ENCODE measurements around the gene PPARD. TPM values are rescaled to one million over a fixed set of nuclear protein-coding genes. Genes with fewer than 3 reads are reported as not detected.
A peak's percentile ranks its signal among the peaks of the same experiment; 100 is the strongest.

PPARD gene
- total and polyA plus RNA-seq, 2 of the 13 experiments (the other 11 are each of a cell fraction or from before 2014, with no cell fraction given) = 6.1 to 13.3 TPM

DNA sequence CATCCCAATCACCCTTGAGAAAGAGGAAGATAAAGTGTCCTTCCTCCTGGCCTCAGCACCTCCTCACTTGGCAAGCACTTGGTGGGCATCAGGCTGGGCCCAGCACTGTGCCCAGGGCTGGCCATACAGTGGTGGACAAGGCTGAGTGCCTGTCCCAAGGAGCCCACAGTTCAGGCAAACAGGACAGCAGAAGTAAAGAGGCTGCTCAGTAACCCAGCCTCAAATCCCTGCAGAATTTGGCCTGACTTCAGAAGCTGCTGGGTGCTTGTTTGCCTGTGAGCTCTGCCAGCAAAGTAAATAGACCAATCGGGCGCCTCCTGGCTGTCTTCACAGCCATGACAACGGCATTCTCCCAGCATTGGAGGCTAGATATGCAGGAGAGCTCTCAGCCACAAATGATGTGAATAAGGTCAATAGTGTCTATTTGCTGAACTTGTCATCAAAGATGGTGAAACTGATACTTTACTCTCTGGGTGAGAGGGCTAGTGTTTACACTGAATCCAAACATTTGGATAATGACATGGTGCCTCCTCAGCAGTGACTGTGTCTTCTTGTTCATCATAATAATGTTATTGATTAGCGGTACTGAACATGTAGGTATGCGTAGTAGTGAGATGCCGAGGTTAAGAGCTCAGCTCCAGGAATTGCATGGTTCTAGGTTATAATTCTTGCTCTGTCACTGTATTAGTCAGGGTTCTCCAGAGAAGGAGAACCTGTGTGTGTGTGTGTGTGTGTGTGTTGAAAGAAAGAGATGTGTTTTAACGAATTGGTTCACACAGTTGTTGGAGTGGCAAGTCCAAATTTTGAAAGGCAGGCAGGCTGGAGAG lies 72.9 kb downstream of the PPARD start (continued):
- TF ChIP-seq THRA (CRISPR knock-in tag; IDR thresholded peaks at IDR 0.05; ENCODE audit: borderline replicate concordance) = peak; percentile 92
- peak; percentile 67; the same call in 1 of the 2 replicates for TF ChIP-seq ZNF343 (CRISPR knock-in tag; IDR thresholded peaks at IDR 0.05)
- peak; percentile 84 for TF ChIP-seq ZNF124 (CRISPR knock-in tag; IDR thresholded peaks at IDR 0.05)
- peak; percentile 81 for TF ChIP-seq LCORL (IDR thresholded peaks at IDR 0.05)
- TF ChIP-seq LCORL (CRISPR knock-in tag; IDR thresholded peaks at IDR 0.05) = peak; percentile 98
- TF ChIP-seq GPN1 (CRISPR knock-in tag; IDR thresholded peaks at IDR 0.05; ENCODE audit: borderline replicate concordance) = no peak
- peak; percentile 86; the same call in 1 of the 2 replicates for TF ChIP-seq ZFP36L1 (CRISPR knock-in tag; IDR thresholded peaks at IDR 0.05)
- peak; percentile 98 for TF ChIP-seq ZNF205 (CRISPR knock-in tag; IDR thresholded peaks at IDR 0.05)
- TF ChIP-seq, protein P1, sequence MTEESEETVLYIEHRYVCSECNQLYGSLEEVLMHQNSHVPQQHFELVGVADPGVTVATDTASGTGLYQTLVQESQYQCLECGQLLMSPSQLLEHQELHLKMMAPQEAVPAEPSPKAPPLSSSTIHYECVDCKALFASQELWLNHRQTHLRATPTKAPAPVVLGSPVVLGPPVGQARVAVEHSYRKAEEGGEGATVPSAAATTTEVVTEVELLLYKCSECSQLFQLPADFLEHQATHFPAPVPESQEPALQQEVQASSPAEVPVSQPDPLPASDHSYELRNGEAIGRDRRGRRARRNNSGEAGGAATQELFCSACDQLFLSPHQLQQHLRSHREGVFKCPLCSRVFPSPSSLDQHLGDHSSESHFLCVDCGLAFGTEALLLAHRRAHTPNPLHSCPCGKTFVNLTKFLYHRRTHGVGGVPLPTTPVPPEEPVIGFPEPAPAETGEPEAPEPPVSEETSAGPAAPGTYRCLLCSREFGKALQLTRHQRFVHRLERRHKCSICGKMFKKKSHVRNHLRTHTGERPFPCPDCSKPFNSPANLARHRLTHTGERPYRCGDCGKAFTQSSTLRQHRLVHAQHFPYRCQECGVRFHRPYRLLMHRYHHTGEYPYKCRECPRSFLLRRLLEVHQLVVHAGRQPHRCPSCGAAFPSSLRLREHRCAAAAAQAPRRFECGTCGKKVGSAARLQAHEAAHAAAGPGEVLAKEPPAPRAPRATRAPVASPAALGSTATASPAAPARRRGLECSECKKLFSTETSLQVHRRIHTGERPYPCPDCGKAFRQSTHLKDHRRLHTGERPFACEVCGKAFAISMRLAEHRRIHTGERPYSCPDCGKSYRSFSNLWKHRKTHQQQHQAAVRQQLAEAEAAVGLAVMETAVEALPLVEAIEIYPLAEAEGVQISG (CRISPR knock-in tag; IDR thresholded peaks at IDR 0.05) = peak; percentile 79
- TF ChIP-seq MIXL1 (CRISPR knock-in tag; IDR thresholded peaks at IDR 0.05) = peak; percentile 98
- TF ChIP-seq FOXP1 (IDR thresholded peaks at IDR 0.05) = peak; percentile 87
- TF ChIP-seq FOXP1 (CRISPR knock-in tag; IDR thresholded peaks at IDR 0.05) = peak; percentile 97
- peak; percentile 89 for TF ChIP-seq ZFP1 (CRISPR knock-in tag; IDR thresholded peaks at IDR 0.05)
- TF ChIP-seq, protein P2, sequence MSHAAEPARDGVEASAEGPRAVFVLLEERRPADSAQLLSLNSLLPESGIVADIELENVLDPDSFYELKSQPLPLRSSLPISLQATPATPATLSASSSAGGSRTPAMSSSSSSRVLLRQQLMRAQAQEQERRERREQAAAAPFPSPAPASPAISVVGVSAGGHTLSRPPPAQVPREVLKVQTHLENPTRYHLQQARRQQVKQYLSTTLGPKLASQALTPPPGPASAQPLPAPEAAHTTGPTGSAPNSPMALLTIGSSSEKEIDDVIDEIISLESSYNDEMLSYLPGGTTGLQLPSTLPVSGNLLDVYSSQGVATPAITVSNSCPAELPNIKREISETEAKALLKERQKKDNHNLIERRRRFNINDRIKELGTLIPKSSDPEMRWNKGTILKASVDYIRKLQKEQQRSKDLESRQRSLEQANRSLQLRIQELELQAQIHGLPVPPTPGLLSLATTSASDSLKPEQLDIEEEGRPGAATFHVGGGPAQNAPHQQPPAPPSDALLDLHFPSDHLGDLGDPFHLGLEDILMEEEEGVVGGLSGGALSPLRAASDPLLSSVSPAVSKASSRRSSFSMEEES (CRISPR knock-in tag; IDR thresholded peaks at IDR 0.05) = peak; percentile 78
- TF ChIP-seq ZSCAN9 (CRISPR knock-in tag; IDR thresholded peaks at IDR 0.05; ENCODE audit: borderline replicate concordance) = 0 out of 2 replicates have a peak, but pooled peaks have one; percentile 85
- peak; percentile 67; the same call in 1 of the 2 replicates for TF ChIP-seq ATF7 (IDR thresholded peaks at IDR 0.05)
- TF ChIP-seq ATF7 (CRISPR knock-in tag; IDR thresholded peaks at IDR 0.05) = peak; percentile 50; the same call in 1 of the 2 replicates
- TF ChIP-seq ZSCAN20 (CRISPR knock-in tag; IDR thresholded peaks at IDR 0.05; ENCODE audit: borderline replicate concordance) = no peak
- TF ChIP-seq SP5 (CRISPR knock-in tag; IDR thresholded peaks at IDR 0.05; ENCODE audit: borderline replicate concordance, low read depth) = peak; percentile 85
- TF ChIP-seq ZNF883 (CRISPR knock-in tag; IDR thresholded peaks at IDR 0.05; ENCODE audit: not compliant biosample characterization) = peak; percentile 55
- no peak for TF ChIP-seq ZNF484 (CRISPR knock-in tag; IDR thresholded peaks at IDR 0.05; ENCODE audit: borderline replicate concordance, low read depth)
- TF ChIP-seq PCBP2 (optimal IDR thresholded peaks at IDR 0.05; ENCODE audit: low read depth, low read length, poor library complexity, severe bottlenecking) = no peak
- TF ChIP-seq ZMYM2 (CRISPR knock-in tag; IDR thresholded peaks at IDR 0.05) = no peak
- TF ChIP-seq, protein P3, sequence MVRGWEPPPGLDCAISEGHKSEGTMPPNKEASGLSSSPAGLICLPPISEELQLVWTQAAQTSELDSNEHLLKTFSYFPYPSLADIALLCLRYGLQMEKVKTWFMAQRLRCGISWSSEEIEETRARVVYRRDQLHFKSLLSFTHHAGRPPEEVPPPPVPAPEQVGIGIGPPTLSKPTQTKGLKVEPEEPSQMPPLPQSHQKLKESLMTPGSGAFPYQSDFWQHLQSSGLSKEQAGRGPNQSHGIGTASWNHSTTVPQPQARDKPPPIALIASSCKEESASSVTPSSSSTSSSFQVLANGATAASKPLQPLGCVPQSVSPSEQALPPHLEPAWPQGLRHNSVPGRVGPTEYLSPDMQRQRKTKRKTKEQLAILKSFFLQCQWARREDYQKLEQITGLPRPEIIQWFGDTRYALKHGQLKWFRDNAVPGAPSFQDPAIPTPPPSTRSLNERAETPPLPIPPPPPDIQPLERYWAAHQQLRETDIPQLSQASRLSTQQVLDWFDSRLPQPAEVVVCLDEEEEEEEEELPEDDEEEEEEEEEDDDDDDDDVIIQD (CRISPR knock-in tag; IDR thresholded peaks at IDR 0.05; ENCODE audit: low read depth) = peak; percentile 93; the same call in 1 of the 2 replicates

Data from HepG2 (cell line).